ENCODE data around the gene EXOSC5.

- TF ChIP-seq CTCF (IDR thresholded peaks at IDR 0.05; ENCODE audit: poor library complexity) (no peak), EZH2 (IDR thresholded peaks at IDR 0.05; ENCODE audit: borderline replicate concordance) (no peak), EZH2phosphoT487 (IDR thresholded peaks at IDR 0.05; ENCODE audit: low read depth, severe bottlenecking, unreplicated experiment) (no peak)
These were observed 32.4 kb downstream of the EXOSC5 start for GRCh38 chr19:41364524-41365391.
